Stimulated activated CD4-positive, alpha-beta T cell treated with anti-CD3 and anti-CD28 coated beads, Interleukin-4, amount 100 ng/mL, for 4 hours (primary cell): Measurements from ENCODE around the gene CDK4.
A peak's percentile ranks its signal among the peaks of the same experiment; 100 is the strongest.
"Not testable (repeated sequence)": the region's sequence is repeated elsewhere in the genome, so short reads cannot be mapped to it uniquely, and the experiment has no call there.

ENCODE experiments used
- DNase-seq, 2 experiments: peaks; one replicate each; pipeline ENCODE4 v3.0.0-alpha.2; 2020

CDK4 gene

GRCh38 chr12:57751788-57752667, at the start of gene CDK4:
CDK4 (minus strand) TSS chr12:57752310; CDS start chr12:57751717, 593 bp downstream.
- peak; percentile 97 to 99 for DNase-seq

- DNase-seq: no peak
Measured at GRCh38 chr12:57800965-57801364, 48.9 kb upstream of the CDK4 start.

GRCh38 chr12:57797933-57798332, 45.8 kb upstream of the CDK4 start:
- DNase-seq: no peak

DNA sequence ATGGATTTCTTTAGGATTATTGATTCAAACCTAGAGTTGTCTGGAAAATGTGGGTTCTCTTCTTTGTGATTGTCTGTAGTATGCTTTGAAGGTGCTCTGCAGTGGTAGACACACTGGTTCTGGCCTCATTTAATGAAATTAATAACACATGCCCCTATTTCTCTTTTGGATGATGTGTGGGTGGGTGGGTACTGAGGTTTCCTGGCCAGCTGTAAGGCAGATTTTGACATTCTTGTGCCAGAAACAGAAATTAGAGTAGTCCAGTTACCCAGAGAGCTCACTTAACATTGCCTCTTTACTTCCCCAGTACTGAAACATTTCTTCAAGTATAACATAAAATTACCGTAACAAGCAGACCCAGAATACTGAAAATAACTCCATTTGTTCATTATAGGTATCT, 44.9 kb upstream of the CDK4 start:
- no peak for DNase-seq

GRCh38 chr12:57795354-57795753, 43.2 kb upstream of the CDK4 start:
- no peak for DNase-seq

GRCh38 chr12:57793920-57794319, 41.8 kb upstream of the CDK4 start:
- no peak for DNase-seq

DNA sequence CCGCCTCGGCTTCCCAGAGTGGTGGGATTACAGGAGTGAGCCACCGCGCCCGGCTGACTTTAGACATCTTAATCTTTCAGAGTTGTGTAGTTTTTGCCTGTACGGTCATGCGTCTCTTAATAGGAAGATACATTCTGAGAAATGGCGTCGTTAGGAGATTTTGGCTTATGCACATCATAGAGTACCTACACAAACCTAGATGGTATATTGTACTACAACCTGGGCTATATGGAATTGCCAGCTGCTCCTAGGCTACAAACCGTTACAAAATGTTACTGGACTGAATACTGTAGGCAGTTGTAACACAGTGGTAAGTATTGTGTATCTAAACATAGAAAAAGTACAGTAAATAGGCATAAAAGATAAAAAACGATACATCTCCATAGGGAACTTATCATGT, 31.8 kb upstream of the CDK4 start:
- no peak for DNase-seq

- DNase-seq: no peak
Measured at GRCh38 chr12:57783466-57783801, 31.3 kb upstream of the CDK4 start.

GRCh38 chr12:57782608-57783465, 30.7 kb upstream of the CDK4 start, which contains the start of gene TSFM:
TSFM (plus strand) TSS chr12:57782787; CDS start chr12:57782802, 15 bp downstream.
- peak; percentile 93 to 98 for DNase-seq

GRCh38 chr12:57782243-57782607, 30.1 kb upstream of the CDK4 start:
- no peak for DNase-seq

DNA sequence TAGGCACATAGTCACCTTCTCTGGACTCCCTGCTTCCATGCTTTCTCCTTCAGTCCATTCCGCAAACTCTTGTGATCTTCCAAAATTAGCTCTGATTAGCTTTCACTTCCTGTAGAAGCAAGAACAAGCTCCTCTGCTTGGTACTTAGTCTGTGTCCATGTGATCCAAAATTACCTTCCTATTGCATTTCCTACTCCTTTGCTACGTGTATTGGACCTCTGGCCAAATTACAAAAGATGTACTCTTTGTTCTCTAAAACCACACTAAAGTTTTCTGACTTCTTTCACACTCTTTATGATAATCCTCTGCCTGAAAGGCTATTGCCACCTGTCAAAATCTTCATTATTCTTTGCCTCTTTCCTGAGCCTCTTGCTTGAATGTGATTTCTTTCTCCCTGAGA, 29.7 kb upstream of the CDK4 start:
- no peak for DNase-seq

- DNase-seq: no peak
Measured at GRCh38 chr12:57781244-57781643, 29.1 kb upstream of the CDK4 start.

- no peak for DNase-seq
Measured at GRCh38 chr12:57780284-57780897, 28.3 kb upstream of the CDK4 start.

GRCh38 chr12:57779736-57780135, 27.6 kb upstream of the CDK4 start:
- DNase-seq: no peak

- no peak for DNase-seq
Measured at GRCh38 chr12:57777911-57778310, 25.8 kb upstream of the CDK4 start.

GRCh38 chr12:57777367-57777766, 25.3 kb upstream of the CDK4 start:
- no peak for DNase-seq

- DNase-seq: no peak
Measured at GRCh38 chr12:57776247-57776587, 24.1 kb upstream of the CDK4 start.

GRCh38 chr12:57775563-57776246, 23.6 kb upstream of the CDK4 start:
- no peak for DNase-seq

DNA sequence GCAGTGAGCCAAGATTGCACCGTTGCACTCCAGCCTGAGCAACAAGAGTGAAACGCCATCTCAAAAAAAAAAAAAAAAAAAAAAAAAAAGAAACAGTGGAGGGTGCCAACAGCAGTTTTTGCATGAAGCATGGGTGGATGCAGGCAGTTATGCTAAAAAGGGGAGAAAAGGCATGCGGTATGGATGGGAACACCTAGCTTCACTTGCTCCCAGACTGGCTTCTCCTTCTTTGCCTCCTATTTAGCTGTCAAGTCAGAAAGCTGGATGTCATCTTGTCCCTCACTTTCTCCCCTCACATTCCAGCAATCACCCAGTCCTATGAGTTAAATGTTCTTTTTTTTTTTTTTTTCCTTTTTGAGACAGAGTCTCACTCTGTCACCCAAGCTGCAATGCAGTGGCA, 22.9 kb upstream of the CDK4 start:
- DNase-seq: no peak

DNA sequence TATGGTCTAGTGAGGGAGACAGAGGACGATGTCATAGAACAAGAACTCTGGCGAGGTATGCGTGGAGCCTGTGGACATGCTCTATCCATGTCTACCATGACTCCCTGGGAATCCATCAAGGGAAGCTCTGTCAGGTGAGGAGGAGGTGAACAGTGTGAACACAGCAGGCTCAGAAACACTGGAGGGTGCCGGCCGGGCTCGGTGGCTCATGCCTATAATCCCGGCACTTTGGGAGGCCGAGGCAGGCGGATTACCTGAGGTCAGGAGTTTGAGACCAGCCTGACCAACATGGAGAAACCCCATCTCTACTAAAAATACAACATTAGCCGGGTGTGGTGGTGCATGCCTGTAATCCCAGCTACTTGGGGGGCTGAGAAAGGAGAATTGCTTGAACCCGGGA, 22.5 kb upstream of the CDK4 start:
- not testable (repeated sequence) for DNase-seq

GRCh38 chr12:57772429-57773322, 20.6 kb upstream of the CDK4 start, which contains the start of gene EEF1AKMT3:
EEF1AKMT3 (plus strand) TSS chr12:57772614; CDS start chr12:57772725, 111 bp downstream.
- no peak for DNase-seq
